Panc1 (cell line): Measurements from ENCODE around the gene MSANTD1. TPM values are rescaled to one million over a fixed set of nuclear protein-coding genes. Genes with fewer than 3 reads are reported as not detected.

Experiments used
- ATAC-seq: fragments of 200-7000 bp; cut with Tn5 transposase; 2 replicates; pipeline ENCODE4 v1.9.1; 2020; ENCODE audit warnings: mild to moderate bottlenecking, moderate library complexity
- BruUV-seq: library from RNA; stranded (reverse); fragments of 400-500 nt; replicated peaks from 2 replicates; lab custom pipeline; 2021; lab: Mats Ljungman, UMichigan
- CTCF ChIA-PET: fragments of 300-600 bp; sonication (Branson Sonifier 250); formaldehyde crosslinking; loops from one replicate; lab custom pipeline; 2022; ENCODE audit warnings: antibody characterized with exemption; lab: Charles Lee
- POLR2A ChIA-PET: fragments of 300-600 bp; sonication (Branson Sonifier 250); formaldehyde crosslinking; loops from one replicate; lab custom pipeline; 2022; ENCODE audit warnings: antibody characterized with exemption; lab: Charles Lee
- DNase-seq: peaks from one replicate; pipeline ENCODE4 v3.0.0-alpha.2; 2010; ENCODE audit warnings: low read depth, low spot score
- H3K27ac ChIP-seq: 2 replicates; pipeline ENCODE4 v1.5.1; 2011; ENCODE audit warnings: mild to moderate bottlenecking, low read length, inconsistent platforms
- H3K27me3 ChIP-seq: fragments of 200-500 bp; sonication (Bioruptor generic); 2 replicates; pipeline ENCODE4 v1.6.0; 2014; ENCODE audit warnings: low read length, inconsistent platforms; ENCODE audit not compliant: control insufficient read depth, insufficient read depth
- H3K36me3 ChIP-seq: fragments of 200-500 bp; sonication (Bioruptor generic); 2 replicates; pipeline ENCODE4 v1.5.1; 2014; ENCODE audit warnings: inconsistent platforms, mild to moderate bottlenecking, low read length, moderate library complexity; ENCODE audit not compliant: control insufficient read depth, insufficient read depth
- H3K4me1 ChIP-seq: 2 replicates; pipeline ENCODE4 v1.5.1; 2011; ENCODE audit warnings: inconsistent platforms, mild to moderate bottlenecking, low read length, moderate library complexity; ENCODE audit not compliant: control insufficient read depth, insufficient read depth
- H3K4me3 ChIP-seq, 2 experiments: 2 replicates each; pipeline ENCODE4 v1.5.1; 2011 to 2012; ENCODE audit warnings: low read depth in 2 of 2, low read length in 2 of 2, mild to moderate bottlenecking in 2 of 2, inconsistent platforms in 1 of 2, moderate library complexity in 1 of 2
- H3K9me3 ChIP-seq: fragments of 200-500 bp; sonication (Bioruptor generic); 2 replicates; pipeline ENCODE4 v1.5.1; 2014; ENCODE audit warnings: low read depth, mild to moderate bottlenecking, inconsistent platforms, low read length, moderate library complexity; ENCODE audit not compliant: control insufficient read depth, insufficient read depth
- POLR2AphosphoS5 ChIP-seq: IDR thresholded peaks from 2 replicates; pipeline ENCODE4 v1.6.1; 2012; ENCODE audit warnings: mild to moderate bottlenecking, low read depth, low read length, moderate library complexity
- SIN3A ChIP-seq: IDR thresholded peaks from 2 replicates; pipeline ENCODE4 v1.6.1; 2012; ENCODE audit warnings: low read depth, mild to moderate bottlenecking, low read length, moderate library complexity, borderline replicate concordance; ENCODE audit not compliant: insufficient read depth
- TCF7L2 ChIP-seq: IDR thresholded peaks from 2 replicates; pipeline ENCODE4 v1.6.1; 2011; ENCODE audit warnings: mild to moderate bottlenecking, low read depth, low read length, inconsistent platforms
- in situ Hi-C: cut with HindIII; loops from 2 replicates; pipeline ENCODE4 v1.10.0; 2016; ENCODE audit warnings: low sequenced_read_pairs, low pct_unique_long_range_greater_than_20kb
- intact Hi-C: fragments of 100-400 bp; cut with micrococcal nuclease; formaldehyde crosslinking; loops from one replicate; pipeline ENCODE4 v1.10.0; 2022; ENCODE audit not compliant: unreplicated experiment
- total RNA-seq: library from RNA; stranded (reverse); gene quantifications from one replicate; pipeline ENCODE4 v1.2.1, GENCODE V29; 2021; ENCODE audit not compliant: unreplicated experiment
- TF ChIP-seq, protein P1 (sequence below), 2 experiments: IDR thresholded peaks; 2 replicates each; pipeline ENCODE4 v1.6.1; 2011 to 2012; ENCODE audit warnings: low read depth in 2 of 2, control low read depth in 1 of 2, low read length in 1 of 2, mild to moderate bottlenecking in 1 of 2, moderate library complexity in 1 of 2; ENCODE audit not compliant: insufficient read depth in 1 of 2
- TF ChIP-seq, protein P2 (sequence below): fragments of 450-650 bp; IDR thresholded peaks from 2 replicates; pipeline ENCODE4 v1.5.1; 2017; ENCODE audit warnings: mild to moderate bottlenecking

Gene MSANTD1
- total RNA-seq, 1 experiment from 2014 or later, result 0.57 TPM

- ATAC-seq (no peak), DNase-seq (no peak)
- CTCF ChIA-PET, result no interaction called here
- no peaks in the 10 kb centered on the region for H3K36me3 ChIP-seq
- no peak for TF ChIP-seq SIN3A
- no peak for TF ChIP-seq POLR2AphosphoS5
- TF ChIP-seq TCF7L2, result no peak
- TF ChIP-seq, protein P1, sequence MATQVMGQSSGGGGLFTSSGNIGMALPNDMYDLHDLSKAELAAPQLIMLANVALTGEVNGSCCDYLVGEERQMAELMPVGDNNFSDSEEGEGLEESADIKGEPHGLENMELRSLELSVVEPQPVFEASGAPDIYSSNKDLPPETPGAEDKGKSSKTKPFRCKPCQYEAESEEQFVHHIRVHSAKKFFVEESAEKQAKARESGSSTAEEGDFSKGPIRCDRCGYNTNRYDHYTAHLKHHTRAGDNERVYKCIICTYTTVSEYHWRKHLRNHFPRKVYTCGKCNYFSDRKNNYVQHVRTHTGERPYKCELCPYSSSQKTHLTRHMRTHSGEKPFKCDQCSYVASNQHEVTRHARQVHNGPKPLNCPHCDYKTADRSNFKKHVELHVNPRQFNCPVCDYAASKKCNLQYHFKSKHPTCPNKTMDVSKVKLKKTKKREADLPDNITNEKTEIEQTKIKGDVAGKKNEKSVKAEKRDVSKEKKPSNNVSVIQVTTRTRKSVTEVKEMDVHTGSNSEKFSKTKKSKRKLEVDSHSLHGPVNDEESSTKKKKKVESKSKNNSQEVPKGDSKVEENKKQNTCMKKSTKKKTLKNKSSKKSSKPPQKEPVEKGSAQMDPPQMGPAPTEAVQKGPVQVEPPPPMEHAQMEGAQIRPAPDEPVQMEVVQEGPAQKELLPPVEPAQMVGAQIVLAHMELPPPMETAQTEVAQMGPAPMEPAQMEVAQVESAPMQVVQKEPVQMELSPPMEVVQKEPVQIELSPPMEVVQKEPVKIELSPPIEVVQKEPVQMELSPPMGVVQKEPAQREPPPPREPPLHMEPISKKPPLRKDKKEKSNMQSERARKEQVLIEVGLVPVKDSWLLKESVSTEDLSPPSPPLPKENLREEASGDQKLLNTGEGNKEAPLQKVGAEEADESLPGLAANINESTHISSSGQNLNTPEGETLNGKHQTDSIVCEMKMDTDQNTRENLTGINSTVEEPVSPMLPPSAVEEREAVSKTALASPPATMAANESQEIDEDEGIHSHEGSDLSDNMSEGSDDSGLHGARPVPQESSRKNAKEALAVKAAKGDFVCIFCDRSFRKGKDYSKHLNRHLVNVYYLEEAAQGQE (IDR thresholded peaks at IDR 0.05; ENCODE audit: insufficient read depth in 1 of 2, low read depth in 2 of 2, low read length in 1 of 2), result no peak
- TF ChIP-seq, protein P2, sequence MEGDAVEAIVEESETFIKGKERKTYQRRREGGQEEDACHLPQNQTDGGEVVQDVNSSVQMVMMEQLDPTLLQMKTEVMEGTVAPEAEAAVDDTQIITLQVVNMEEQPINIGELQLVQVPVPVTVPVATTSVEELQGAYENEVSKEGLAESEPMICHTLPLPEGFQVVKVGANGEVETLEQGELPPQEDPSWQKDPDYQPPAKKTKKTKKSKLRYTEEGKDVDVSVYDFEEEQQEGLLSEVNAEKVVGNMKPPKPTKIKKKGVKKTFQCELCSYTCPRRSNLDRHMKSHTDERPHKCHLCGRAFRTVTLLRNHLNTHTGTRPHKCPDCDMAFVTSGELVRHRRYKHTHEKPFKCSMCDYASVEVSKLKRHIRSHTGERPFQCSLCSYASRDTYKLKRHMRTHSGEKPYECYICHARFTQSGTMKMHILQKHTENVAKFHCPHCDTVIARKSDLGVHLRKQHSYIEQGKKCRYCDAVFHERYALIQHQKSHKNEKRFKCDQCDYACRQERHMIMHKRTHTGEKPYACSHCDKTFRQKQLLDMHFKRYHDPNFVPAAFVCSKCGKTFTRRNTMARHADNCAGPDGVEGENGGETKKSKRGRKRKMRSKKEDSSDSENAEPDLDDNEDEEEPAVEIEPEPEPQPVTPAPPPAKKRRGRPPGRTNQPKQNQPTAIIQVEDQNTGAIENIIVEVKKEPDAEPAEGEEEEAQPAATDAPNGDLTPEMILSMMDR, result no peak
- H3K9me3 ChIP-seq, result no peaks in the 10 kb centered on the region
- no peaks in the 10 kb centered on the region for H3K27me3 ChIP-seq
- BruUV-seq, result no TSS peak
- H3K4me1 ChIP-seq, result no peaks in the 10 kb centered on the region
- in situ Hi-C loops (no loop called here), intact Hi-C loops (no loop called here)
- H3K27ac ChIP-seq, result no peak overlapping the region
- no peak overlapping the region for H3K4me3 ChIP-seq
- POLR2A ChIA-PET, result no interaction called here
Measured at GRCh38 chr4:3247399-3248177, 1.4 kb upstream of the MSANTD1 start.

DNA sequence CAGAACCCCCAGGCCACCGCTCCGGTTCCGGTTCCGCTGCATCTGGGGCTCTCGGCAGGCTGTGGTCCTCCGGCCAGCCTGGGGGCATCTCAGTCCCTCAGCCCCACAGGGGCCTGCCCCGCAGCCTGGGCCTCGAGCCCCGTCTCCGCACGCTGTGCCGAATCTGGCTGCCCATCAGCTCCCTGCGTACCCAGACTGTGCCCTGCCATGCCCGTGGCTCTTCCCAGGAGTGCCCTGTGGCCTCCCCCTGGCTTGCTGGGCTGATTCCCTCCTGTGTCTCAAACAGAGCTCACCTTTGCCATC, 830 bp upstream of the MSANTD1 start:
- in situ Hi-C loops, result no loop called here
- CTCF ChIA-PET, result no interaction called here

GRCh38 chr4:3249711-3250437, 915 bp downstream of the MSANTD1 start:
- no peak overlapping the region for H3K4me3 ChIP-seq
- in situ Hi-C loops (no loop called here), intact Hi-C loops (no loop called here)
- POLR2A ChIA-PET, result no interaction called here
- DNase-seq (no peak), ATAC-seq (no peak)
- no peaks in the 10 kb centered on the region for H3K4me1 ChIP-seq
- CTCF ChIA-PET, result no interaction called here
- no TSS peak for BruUV-seq
- no peaks in the 10 kb centered on the region for H3K27me3 ChIP-seq
- H3K36me3 ChIP-seq, result no peaks in the 10 kb centered on the region
- no peak overlapping the region for H3K27ac ChIP-seq
- H3K9me3 ChIP-seq, result no peaks in the 10 kb centered on the region
- no peak for TF ChIP-seq SIN3A
- TF ChIP-seq, protein P2, result no peak
- TF ChIP-seq, protein P1 (IDR thresholded peaks at IDR 0.05; ENCODE audit: insufficient read depth in 1 of 2, low read depth in 2 of 2, low read length in 1 of 2), result no peak

More for the DNA sequence above, 830 bp upstream of the MSANTD1 start:
- no peak for TF ChIP-seq TCF7L2
- no peak for ATAC-seq
- H3K27ac ChIP-seq, result no peak overlapping the region
- no TSS peak for BruUV-seq
- no peaks in the 10 kb centered on the region for H3K9me3 ChIP-seq
- no peaks in the 10 kb centered on the region for H3K27me3 ChIP-seq
- intact Hi-C loops, result no loop called here
- no peak overlapping the region for H3K4me3 ChIP-seq
- POLR2A ChIA-PET, result no interaction called here
- DNase-seq, result no peak
- no peaks in the 10 kb centered on the region for H3K4me1 ChIP-seq
- H3K36me3 ChIP-seq, result no peaks in the 10 kb centered on the region
